ENCODE measurements around the gene ZNF277.

DNA sequence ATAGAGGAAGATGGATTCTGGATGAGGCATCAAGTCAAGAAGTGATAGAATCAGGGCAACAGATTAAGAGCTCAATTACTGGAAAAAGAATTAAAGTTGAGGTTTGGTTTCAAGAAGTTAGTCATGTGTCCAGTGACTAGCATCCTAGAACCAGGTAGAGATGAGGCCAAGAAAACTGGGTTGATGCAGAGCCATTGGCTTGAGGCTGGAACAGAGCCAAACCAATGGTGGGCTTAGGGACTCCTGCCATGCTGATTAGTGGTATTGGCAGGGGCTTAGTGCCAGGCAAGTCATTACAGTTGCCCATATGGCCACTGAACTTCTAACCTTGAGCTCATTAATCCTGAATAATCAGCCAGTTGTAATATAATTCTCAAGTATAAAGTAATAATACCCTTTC lies 18.5 kb downstream of the ZNF277 start:
- TF ChIP-seq ZNF510 (tag by site-specific recombination; IDR thresholded peaks at IDR 0.05; ENCODE audit: insufficient replicate concordance) = no peak
- TF ChIP-seq KLF9 (tag by site-specific recombination; IDR thresholded peaks at IDR 0.05; ENCODE audit: low read depth) = no peak
- TF ChIP-seq, protein P1, sequence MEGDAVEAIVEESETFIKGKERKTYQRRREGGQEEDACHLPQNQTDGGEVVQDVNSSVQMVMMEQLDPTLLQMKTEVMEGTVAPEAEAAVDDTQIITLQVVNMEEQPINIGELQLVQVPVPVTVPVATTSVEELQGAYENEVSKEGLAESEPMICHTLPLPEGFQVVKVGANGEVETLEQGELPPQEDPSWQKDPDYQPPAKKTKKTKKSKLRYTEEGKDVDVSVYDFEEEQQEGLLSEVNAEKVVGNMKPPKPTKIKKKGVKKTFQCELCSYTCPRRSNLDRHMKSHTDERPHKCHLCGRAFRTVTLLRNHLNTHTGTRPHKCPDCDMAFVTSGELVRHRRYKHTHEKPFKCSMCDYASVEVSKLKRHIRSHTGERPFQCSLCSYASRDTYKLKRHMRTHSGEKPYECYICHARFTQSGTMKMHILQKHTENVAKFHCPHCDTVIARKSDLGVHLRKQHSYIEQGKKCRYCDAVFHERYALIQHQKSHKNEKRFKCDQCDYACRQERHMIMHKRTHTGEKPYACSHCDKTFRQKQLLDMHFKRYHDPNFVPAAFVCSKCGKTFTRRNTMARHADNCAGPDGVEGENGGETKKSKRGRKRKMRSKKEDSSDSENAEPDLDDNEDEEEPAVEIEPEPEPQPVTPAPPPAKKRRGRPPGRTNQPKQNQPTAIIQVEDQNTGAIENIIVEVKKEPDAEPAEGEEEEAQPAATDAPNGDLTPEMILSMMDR (tag by site-specific recombination; IDR thresholded peaks at IDR 0.05) = no peak
- TF ChIP-seq ZNF184 (tag by site-specific recombination; IDR thresholded peaks at IDR 0.05) = no peak
